GM12801 (cell line): ENCODE results near the gene DCAF17.

Experiments used
- TF ChIP-seq, protein P1 (sequence below): IDR thresholded peaks from one replicate; pipeline ENCODE4 v1.5.1; 2011; ENCODE audit warnings: control low read depth; ENCODE audit not compliant: insufficient read length; ENCODE audit errors: extremely low read depth

Gene DCAF17

DNA sequence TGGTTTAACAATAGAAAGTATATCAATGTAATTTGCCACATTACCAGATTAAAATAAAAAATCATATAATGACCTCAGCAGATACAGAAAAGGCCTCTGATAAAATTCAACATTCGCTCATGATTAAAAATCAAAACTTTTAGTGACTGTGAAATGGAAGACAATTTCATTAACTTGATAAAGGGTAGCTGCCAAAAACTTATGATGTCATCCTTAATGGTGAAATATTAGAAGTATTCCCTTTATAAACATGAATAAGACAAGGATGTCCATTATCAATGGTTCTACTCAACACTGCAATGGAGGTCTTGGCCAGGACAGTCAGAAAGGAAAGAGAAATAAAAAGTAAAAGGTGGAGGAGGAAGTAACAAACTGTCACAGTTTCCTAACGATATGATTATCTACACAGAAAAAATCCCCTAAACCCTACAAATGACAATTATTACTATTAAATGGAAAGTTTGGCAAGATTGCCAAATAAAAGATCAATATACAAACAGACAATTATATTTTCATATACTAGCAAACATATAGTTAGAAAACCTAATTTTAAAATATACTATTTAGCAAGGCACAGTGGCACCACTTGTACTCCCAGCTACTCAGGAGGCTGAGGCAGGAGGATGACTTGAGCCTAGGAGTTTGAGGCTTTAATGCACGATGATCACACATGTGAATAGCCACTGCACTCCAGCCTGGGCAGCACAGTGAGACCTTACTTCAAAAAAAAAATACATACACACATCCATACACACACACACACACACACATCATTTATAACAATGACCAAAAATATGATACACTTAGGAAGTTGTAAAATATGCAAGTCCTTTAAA lies 13.1 kb upstream of the DCAF17 start:
- TF ChIP-seq, protein P1, sequence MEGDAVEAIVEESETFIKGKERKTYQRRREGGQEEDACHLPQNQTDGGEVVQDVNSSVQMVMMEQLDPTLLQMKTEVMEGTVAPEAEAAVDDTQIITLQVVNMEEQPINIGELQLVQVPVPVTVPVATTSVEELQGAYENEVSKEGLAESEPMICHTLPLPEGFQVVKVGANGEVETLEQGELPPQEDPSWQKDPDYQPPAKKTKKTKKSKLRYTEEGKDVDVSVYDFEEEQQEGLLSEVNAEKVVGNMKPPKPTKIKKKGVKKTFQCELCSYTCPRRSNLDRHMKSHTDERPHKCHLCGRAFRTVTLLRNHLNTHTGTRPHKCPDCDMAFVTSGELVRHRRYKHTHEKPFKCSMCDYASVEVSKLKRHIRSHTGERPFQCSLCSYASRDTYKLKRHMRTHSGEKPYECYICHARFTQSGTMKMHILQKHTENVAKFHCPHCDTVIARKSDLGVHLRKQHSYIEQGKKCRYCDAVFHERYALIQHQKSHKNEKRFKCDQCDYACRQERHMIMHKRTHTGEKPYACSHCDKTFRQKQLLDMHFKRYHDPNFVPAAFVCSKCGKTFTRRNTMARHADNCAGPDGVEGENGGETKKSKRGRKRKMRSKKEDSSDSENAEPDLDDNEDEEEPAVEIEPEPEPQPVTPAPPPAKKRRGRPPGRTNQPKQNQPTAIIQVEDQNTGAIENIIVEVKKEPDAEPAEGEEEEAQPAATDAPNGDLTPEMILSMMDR: no peak

DNA sequence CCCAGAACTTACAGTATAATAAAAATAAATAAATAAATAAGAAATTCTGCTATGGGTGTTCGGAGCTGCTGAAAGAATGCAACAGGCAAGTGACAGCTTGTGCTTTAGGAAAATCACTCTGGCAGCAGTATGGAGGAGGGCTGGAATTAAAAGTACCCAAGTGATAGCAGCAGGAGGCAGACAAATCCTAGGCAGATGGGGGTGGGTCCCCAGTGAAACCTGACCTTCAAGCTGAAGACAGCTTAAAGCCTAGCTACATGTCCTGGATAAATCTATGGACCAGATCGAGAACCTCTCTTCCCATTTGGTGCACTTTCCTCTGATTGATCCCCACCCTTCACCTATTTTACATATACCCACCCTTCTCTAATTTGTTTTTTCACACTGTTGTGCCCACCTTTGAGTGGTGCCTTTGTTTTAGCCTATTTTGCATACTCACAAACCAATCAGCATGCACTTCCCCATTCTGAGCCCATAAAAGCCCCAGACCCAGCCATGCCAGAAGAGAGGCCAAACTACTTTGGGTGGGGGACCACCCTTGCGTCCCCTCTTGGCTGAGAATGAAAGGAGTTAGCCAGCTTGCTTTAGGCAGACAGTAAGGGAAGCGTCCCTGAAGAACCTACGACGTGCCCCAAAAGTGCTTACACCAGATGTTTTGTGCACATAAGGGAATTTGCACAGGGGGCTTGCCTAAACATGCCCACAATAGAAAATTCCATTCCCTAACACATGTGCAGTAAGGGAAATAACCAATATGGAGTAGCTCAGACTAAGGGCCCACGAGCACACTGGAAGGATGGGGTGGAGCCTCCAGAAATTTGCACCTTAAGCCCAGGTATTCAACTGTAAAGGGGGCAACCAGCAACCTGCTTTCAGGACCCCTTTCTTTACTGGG lies 3.3 kb upstream of the DCAF17 start:
- TF ChIP-seq, protein P1: no peak

DNA sequence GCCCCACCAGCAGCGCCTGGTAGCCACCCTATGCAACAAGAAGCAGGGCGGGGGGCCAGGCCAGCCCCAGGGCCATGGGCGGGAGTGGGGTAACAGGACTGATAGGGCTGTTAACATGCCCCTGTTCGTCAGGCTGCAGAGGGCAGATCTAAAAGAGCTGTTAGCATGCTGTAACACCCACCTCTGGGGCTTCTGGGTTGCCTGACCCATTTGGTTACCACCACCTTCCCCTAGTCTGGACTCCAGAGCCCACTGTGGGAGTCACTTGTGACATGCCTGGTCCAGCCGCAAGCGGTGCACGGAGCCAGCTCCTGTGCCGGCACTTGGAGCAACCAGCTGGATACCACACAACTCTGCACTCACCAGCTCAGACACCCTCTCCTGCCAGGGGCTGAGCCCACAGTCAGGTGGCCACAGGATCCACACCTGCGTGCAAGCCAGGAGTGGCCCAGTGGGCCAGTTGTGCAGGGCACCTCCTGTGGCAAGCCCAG lies 2.3 kb upstream of the DCAF17 start:
- TF ChIP-seq, protein P1: no peak

DNA sequence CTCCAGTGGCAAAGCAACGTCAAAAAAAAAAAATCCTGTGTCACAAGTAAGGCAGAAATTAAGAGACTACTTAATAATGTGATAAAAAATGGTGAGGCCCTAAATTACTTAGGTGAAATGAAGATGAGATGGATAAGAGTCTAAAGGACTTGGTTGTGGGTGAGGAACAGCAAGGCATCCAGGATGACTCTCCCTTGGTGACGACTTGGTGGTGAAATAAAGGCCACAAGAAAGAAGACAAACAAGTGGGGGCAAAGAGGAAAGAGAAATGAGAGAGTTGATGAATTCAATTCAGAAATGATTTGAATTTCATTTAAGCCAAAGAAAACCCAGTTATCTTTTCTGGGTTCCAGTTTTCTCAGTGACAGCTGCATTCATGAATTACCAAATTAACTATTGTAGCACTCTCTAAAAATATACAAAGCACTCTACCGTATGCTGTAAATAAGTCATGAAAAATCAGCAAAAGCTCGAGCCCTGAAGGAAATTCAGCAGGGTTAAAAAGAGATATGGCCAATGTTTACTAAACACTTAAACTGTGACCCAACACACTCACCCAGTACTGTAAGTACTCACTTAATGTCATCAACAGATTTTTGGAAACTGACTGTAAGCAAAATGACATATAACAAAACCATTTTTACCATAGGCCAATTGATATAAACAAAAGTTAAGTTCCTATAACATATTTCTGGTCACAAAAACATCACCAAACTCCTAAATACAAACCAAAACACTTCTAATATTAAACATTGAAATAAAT lies 1.6 kb upstream of the DCAF17 start:
- TF ChIP-seq, protein P1: no peak

DNA sequence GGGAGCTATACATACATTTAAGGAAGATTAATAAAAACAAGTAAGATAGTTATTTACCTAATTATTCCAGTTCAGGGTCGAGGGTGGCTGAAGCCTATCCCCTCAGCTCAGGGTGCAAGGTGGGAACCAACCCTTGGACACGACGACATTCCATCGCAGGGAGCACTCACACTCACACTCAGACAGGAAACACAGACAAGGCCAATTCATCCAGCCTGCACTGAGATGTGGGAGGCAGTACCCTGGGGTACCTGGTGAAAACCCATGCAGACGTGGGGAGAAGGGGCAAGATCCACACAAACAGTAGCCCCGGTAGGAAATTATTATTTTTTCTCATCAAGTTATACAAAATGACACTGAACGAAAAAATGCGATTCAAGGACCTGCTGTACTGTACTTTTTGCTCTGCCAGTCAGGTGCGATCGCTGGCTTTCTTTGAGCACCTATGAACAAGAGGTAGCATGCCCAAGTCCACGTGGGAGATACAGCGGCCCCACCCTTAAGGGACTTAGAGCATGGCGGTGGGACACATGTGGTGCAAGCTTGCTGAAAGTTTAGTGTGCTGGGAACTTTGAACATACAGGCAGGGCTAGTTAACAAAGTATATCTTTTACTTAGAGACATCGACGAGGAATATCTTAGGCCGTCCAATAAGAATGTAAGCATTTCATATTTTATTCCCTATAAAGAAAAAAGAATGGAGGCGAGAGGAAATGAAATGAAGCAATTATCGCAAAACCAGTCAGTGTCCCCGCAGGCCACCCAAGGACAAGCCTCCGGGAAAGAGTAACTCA lies 860 bp upstream of the DCAF17 start:
- TF ChIP-seq, protein P1: no peak

DNA sequence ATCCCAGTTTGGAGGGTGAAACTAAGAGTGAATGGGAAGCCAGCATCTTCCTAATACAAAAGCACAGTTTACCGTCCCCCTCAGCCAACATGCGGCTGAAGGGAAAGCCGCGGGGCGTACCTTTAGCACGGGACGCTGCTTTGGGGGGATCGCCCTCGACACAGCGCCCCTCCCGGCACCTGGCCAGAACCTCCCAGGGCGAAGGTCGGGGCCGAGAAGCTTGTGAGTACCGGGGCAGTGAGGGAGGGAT lies 338 bp upstream of the DCAF17 start, which contains the start of gene METTL8:
METTL8 (minus strand) TSS at position 228 of the 250 bp plus-strand sequence. CDS start 41,805 bp downstream, outside the sequence.
- TF ChIP-seq, protein P1: no peak
